Glomerular visceral epithelial cell (primary cell): Measurements from ENCODE around the gene SV2C.
"Not testable (repeated sequence)": the region's sequence is repeated elsewhere in the genome, so short reads cannot be mapped to it uniquely, and the experiment has no call there.

Experiments
- DNase-seq: peaks from one replicate; pipeline ENCODE4 v3.0.0-alpha.2; 2016; ENCODE audit errors: extremely low spot score

SV2C gene

DNA sequence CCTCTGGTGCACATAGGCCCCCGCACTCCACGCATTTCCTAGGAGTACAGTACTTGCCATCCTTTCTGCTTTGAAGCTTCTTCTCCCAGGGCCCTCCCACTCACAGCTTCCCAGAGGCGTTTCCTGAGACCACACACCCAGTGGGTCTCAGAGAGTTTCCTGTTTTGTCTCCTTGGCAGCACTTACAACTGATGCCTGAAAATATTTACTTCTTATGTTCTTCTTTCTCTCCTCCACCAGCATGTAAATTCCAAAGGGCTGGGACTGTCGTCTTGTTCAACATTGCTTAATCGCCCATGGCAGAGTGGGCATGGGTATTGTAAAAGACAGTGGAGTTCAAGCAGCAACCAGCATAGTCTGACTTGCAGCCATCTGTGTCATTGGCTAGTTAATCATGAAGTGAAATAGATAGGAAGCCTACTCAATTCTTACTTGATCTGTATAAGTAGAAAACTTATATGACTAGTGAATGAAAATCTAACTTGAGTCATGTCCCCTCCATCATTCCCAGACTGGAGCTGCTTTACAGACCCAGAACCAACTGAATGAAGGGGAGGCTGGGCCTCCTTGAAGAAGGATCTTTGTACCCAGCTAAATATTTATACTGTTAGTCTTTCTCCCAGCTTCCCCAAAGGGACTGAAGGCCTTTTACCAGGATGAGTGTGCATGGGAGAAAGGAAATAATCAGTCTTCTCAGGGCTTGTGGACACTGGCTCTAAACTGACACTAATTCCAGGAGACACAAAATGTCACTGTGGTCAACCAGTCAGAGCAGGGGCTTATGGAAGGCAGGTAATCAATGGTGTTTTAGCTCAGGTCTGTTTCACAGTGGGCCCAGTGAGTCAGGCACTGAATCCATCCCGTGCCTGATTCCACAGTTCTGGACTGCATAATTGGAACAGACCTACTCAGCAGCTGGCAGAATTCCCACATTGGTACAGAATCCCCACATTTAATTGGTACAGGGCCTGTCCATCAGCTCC, 116.4 kb downstream of the SV2C start:
- no peak for DNase-seq

DNA sequence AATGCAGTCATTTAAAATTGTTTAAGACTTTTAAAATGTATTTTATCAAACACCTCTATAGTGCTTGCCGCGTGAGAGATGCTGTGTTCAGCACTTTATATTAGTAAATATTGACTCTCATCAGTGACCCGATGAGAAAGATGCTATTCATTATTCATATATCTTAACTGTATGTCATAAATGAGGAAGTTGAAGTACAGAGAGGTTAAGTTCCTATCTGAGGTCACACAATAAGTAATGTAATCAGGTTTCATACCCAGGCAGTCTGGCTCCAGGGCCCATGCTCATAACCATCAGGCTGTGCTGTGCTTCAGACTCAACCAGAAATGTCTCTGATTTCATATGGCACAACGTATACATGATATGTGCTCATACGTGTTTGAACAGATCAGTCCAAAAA, 119.0 kb downstream of the SV2C start:
- no peak for DNase-seq

DNA sequence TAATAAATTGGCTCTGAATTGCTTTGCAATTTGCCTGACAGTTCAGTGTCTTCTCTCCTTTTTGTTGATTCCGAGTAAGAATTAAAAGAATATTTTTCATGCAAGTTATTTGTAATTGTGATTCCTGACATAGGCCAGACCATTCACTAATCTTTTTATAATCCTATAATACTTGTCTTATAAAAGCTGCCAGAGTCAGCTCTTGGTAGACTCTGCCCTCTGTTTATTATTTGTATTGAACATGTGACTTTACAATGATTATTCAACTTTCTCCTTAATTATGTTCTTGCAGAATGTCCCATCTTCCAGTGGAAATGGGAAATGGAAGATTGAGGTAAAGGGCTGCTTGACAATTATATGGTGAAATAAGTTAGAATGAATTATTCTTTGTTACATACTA, 121.0 kb downstream of the SV2C start:
- no peak for DNase-seq

DNA sequence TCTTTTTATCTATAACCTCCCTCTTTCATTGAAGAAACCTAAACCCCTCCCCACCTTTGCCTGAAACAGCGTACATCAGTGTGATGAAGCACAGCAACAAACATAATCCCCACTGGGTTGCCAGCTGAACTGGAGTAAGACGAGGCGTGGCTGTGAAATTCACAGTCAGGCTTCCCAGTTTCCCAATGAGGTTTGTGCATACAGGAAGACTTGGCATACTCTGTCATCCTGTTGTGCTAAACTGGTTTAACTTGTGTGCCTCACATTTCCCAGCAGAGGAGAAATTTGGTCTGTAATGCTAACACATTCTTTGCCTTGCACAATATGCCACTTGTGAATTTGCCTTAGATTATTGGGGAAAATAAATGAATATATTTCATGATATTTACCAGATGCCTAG, 121.5 kb downstream of the SV2C start:
- DNase-seq, result no peak

DNA sequence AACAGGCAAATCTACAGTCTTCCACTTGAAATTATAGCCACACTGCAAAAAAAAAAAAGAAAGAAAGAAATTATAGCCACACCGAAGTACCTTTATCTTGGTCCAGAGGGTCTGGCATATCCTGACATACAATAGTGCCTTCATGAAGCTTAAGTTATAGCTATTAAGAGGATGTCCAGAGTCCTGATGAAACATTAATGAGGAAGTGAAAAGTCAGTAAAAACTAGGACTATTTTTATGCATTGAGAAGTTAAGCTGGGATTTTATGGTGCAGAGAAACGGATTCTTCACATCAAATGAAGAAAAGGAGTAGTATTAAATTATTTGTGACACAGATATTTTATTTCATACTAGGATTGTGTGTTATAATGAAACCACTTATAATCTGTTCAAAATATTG, 123.9 kb downstream of the SV2C start:
- no peak for DNase-seq

DNA sequence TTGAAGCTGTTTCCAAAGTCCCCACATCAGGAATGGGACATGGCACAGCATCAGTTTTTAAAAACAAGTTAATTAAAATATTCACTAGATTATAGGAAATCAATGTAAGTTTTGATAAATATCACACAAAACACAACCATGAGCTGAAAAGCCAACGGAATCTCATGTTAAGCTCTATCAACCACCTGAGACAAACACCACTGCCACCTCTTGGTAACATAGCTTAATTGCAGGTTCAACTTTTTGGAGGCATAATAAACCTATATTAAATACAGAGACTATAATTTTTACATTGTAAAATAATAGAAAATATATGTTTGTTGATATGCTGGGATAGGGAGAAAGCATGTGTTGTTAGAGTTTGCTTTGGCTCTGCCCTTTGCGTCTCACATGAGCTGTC, 126.1 kb downstream of the SV2C start:
- DNase-seq, result no peak

DNA sequence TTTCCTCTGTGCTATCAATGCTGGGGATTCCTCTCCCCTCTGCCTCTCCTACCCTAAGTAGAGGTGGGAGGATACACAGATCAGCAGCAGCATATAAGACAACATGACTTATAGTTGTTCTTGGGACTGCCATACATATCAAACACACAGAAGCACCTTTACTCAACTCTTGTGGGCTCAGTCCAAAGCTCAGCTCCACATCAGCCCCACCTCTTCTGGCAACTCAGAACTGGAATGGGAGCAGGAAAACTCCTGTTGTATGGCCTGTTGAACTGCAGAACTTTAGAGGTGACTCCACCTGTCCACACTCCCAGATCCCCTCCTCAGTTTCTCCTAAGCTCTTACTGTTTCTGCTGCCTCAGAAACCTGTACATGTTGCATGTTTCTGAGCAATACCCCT, 127.8 kb downstream of the SV2C start:
- no peak for DNase-seq

DNA sequence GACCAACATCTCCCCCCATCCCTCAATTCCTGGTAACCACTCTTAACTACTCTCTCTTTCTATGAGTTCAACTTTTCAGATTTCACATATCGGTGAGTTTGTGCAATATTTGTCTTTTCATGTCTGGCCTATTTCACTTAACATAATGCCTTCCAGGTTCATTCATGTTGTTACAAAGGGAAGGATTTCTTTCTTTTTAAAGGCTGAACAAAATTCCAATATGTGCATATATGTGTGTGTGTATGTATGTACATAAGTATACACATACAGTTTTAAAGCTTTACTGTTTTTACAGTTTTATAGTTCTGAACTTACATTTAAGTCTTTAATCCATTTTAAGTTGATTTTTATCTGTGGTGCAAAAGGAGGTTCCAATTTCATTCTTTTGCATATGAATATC, 130.7 kb downstream of the SV2C start:
- DNase-seq, result no peak

DNA sequence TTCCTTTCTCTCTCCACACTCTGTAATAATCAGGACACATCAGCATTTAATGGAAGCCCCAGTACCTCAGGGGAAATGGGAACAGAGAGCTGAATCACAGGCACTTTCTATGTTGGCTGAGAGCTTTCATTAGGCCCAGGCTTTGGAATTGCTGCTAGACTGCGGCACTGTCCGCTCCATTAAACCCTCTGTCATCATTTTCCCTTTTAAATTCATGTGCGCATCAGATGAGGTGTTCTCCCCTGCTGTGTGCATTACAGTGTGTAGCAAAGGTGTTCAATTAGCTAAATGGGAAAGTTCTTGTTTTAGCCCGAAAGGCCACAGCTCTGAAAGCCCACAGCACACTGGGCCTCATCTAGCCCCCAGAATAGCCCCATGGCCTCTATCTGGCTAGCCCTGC, 133.6 kb downstream of the SV2C start:
- DNase-seq, result no peak

DNA sequence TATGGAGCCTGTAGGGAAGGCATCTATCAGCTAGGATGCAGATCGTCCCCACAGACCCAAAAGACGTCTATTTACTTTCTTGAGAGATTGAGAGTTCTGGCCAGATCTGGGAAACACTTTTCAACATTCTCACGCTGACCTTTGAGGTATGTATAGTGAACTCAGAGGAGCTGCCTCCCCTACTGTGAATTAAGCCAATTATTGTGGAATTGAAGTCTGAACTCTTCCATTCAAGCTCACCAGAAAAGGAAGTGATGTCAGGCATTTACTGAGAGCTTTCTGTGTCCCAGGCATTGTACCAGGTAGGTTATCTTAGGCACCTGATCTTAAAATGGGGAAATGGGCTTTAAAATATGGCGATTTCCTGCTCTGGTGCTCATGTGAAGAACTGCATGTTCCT, 136.5 kb downstream of the SV2C start:
- DNase-seq, result no peak

DNA sequence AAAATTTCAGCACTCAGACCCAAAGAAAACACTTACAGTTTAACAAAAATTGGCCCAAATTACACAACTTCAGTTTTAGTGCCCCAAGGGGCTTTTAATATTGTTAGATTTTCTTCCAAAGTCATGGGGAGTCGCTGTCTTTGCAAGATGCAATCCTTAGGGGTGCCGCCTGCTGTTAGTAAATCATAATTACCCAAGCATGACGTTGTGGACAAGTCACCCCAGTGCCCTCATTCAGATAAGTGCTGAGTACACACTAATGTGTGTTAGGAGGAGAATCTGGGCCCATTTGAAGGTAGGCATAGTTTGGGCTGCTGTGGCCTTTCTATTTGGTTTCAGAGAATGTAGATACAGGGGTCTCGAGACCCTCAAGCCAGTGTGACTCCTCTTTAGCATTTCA, 138.1 kb downstream of the SV2C start:
- no peak for DNase-seq

DNA sequence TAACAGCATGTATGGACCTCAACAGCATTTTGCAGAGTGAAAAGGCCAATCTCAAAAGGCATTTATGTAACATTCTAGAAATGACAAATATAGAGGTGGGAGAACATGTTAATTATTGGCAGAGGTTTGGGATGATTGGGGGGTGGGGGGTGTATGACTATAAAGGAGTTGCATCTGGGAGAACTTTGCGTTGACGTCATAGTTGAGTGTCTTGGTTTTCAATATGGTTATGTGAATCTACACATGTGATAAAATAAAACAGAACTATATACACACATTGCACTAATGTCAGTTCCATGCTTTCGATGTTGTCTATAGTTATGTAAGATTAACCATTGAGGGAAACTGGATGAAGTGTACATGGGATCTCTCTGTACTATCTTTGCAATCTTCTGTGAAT, 139.1 kb downstream of the SV2C start:
- DNase-seq, result no peak

DNA sequence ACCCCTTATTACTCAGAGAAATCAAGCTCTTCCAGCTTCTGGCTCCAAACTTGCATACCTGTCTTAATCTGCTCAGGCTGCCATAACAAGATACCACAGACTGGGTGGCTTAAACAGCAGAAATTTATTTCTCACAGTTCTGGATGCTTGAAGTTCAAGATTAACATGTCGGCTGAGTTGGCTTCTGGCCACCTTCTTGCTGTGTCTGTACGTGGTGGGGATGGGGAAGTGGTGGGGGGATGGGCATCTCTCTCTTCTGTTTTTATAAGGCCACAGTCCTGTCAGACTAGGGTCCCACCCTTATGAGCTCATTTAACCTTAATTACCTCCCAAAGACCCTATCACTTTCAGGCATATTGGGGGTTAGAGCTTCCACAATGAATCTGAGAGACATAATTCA, 140.5 kb downstream of the SV2C start:
- no peak for DNase-seq

DNA sequence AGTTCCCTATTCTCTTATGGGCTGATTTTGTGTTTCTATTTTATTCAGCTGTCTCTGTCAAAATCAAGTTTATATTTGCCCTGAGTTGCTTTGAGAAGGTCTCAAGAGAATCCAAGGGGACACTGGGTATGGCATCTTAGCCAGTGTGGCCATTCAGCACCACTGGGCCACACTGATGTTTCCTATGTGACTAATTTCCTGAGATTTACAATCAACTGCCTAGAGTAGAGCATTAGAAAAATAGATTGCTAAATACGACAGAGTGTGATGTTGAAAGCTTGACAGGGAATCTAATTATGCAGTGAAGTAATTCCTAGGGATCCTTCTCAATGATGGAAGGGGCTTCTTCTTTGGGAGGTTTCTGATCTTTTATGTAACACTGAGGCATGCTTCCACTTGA, 141.7 kb downstream of the SV2C start:
- DNase-seq, result no peak

DNA sequence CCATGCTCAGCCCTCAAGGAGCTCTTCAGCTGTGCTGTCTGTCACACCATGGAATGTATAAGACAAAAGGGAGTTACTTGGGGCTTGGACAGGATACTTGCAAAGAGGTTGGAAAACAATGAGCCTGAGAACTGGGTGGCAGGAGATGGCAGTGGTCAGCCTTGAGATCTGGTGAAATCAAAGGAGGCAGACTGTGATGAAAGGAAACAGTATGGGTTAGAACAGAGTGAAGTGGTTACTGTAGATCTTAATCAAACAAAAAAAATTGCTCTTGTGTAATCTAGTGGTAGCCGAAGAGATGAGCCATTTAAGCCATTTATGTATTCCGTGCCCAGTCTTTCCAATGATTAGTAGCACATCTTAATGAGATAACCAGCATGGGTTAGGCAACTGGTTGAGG, 142.2 kb downstream of the SV2C start:
- no peak for DNase-seq

DNA sequence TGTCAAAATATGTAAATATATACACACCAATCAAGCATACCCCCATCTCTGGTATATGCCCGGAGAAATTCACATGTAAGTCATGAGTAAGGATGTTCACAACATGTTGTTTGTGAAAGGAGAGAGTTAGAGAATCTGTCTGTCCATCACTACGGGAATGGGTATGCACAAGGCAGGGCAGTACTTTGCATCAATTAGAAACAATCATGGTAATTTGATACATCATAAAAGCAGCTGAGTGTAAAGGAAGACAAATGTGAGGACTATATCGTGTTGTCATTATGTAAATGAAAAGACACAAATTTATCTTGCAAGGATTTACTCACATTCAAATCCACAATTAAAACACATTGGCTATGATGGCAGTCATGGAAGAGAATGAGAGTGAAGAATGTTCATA, 146.7 kb downstream of the SV2C start:
- DNase-seq, result no peak

DNA sequence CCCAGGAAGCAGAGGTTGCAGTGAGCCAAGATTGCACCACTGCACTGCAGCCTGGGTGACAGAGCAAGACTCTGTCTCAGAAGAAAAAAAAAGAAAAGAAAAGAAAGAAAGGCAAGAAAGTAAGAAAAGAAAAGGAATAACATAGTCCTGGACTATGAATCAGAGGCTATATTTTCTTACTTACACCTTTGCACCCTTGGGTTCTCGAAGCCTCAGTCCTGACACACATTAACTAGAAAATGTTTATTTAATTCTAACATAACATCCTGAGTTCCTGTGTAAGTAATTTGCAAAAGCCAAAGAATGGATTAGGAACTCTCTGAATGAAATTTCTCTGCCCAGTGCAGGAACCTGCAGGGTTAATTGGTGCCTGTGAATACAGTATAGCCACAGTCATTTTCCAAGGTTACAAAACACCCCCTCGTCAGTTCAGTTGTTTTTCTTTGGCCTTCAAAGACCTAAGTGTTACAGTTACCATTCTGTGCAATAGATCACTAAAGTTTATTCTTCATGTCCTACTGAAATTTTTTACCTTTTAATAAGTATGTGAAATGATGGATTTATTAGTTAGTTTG, 147.6 kb downstream of the SV2C start:
- no peak for DNase-seq

DNA sequence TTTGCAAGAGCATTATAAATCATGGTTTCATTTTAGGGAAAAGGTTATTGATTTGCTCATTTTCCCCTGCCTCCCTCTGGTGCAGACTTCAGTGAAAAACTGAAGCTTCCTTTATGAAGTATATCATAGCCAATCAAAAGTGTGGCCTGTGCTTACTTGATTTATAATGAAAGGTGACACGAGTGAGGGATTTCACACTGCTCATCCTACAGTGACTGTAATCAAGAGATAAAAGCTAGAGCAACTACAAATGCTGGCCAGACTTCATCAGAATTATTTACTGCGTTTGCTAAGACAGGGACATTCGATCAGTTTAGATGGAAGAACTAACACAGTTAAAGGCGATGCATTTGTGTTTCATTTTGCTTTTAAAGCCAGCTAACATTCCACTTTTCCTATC, 151.5 kb downstream of the SV2C start:
- no peak for DNase-seq

DNA sequence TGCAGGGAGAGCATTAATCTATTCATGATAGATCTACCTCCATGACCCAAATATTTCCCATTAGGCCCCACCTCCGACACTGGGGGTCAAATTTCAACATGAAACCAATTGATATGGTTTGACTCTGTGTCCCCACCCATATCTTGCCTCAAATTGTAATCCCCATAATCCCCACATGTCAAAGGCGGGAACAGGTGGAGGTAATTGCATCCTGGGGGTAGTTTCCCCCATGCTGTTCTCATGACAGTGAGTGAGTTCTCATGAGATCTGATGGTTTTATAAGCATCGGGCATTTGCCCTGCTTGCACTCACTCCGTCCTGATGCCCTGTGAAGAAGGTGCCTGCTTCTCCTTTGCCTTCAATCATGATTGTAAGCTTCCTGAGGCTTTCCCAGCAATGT, 153.5 kb downstream of the SV2C start:
- no peak for DNase-seq

DNA sequence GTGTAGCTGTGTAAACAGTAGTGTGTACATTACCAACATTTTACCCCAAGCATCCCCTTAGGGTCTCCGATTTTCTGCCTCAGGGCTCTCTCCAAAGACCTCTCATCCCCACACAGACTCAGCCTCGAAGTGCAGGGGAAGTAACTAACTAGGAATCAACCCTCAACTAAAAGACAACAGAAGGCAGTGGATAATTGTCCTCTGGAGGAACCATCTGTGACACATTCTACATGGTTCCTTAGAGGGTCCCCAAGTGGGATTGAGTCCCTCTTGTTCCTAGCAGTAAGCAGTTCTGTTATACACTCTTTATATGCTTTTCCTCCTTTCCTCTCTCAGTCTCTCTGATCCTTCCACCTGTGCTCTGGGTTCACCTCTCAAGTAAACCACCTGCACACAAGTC, 157.2 kb downstream of the SV2C start:
- no peak for DNase-seq

DNA sequence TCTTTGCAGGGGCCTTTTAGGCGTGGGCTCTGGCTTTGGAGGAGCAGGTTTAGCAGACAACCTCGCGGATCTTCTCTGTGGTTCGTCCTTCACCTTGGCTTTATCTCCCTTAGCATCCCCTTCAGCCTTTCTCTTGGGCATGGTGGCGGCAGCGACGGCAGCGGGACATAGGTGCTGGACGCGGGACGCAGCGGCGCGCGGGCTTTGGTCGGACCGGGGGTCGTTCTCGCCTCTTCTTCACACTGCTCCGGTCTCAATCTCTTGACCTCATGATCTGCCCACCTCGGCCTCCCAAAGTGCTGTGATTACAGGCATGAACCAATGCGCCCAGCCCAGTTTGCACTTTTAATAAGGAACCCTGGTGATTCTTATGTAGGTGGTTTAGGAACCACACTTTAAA, 159.0 kb downstream of the SV2C start:
- DNase-seq, result not testable (repeated sequence)

DNA sequence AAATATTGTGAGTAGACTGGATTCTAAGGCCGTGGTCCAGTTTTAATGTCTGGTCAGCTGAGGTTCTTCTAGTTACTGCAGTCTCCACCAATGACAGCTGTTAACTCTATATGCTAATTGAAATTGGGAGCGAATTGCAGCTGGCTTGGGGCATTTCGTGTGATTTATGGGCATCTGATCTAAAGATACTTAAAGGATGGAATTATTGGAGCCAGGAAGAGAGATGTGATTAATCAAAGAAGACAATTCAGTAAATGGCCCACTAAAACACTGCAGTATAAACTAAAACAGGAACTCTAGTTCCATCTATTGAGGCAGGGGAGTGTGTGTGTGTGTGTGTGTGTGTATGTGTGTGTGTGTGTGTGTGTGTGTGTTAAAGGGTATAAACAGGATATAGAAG, 162.4 kb downstream of the SV2C start:
- DNase-seq, result no peak

DNA sequence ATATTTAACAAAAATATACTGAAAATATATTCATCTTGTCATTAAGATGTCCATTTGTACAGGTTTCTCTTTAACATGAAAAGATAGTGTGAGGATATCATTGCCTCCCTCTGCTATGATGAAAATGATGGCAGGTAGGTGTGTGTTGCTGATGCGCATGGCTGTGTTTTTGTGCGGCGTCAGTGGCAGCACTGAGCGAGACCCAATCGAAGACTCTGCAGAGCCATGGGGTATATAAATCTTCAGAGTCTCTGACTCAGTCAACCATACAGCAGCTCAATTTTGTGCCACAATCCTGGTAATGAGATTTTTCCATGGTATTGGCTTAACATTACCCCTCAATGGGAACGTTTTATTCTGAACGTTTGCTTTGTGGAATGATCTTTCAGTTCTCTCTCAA, 166.4 kb downstream of the SV2C start:
- no peak for DNase-seq

DNA sequence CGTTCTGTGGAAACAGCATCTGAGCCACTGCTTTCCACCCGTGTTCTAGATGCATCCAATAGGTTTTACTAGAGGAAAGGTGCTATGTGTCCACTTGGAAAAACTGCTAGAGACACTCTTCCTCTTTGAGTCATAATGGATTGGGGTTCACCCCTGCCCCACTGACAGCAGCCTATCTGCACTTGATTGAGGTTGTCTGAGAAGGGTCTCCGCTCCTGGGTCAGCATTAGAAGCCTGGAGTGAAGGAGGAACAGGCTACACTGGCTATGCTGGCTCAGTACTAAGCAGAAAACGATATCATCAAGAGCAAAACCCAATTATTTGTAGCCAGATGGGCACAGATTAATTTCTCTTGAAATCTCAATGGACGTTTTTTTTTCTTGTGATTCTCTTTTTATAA, 167.3 kb downstream of the SV2C start:
- DNase-seq, result no peak
